A549 (cell line): Measurements from ENCODE around the gene ISCU. TPM values are rescaled to one million over a fixed set of nuclear protein-coding genes. Genes with fewer than 3 reads are reported as not detected.
A peak's percentile ranks its signal among the peaks of the same experiment; 100 is the strongest.

Experiments used
- ATAC-seq, 2 experiments: fragments of 200-7000 bp in 1 of 2; fragments of >200 bp in 1 of 2; cut with Nextera tagmentation in 1 of 2; cut with Tn5 transposase in 1 of 2; 3 replicates each; pipeline versions ENCODE4 v1.8.0 to v1.9.1; 2018 to 2020; ENCODE audit warnings: mild to moderate bottlenecking in 1 of 2, moderate library complexity in 1 of 2
- CTCF ChIA-PET: fragments of 300-600 bp; sonication (Branson Sonifier 250); formaldehyde crosslinking; extraction: SDS; loops from one replicate; lab custom pipeline; 2021; ENCODE audit warnings: antibody characterized with exemption, inconsistent platforms; lab: Yijun Ruan, JAX
- POLR2A ChIA-PET: fragments of 350-600 bp; formaldehyde crosslinking; extraction: SDS; loops from one replicate; lab custom pipeline; 2021; ENCODE audit warnings: antibody characterized with exemption, inconsistent platforms; lab: Yijun Ruan, JAX
- DNase-seq, 2 experiments: peaks; one replicate each; pipeline versions ENCODE4 v3.0.0 to v3.0.0-alpha.2; 2011 to 2016; ENCODE audit warnings: low read depth in 1 of 2, low spot score in 1 of 2
- FAIRE-seq: peaks from 2 replicates; lab custom pipeline; 2011; peaks lifted over from hg19 to GRCh38; lab: Jason Lieb, UNC
- H3K27ac ChIP-seq, 2 experiments: fragments of >200 bp; sonication (Bioruptor Twin); formaldehyde crosslinking; 3 replicates each; pipeline ENCODE4 v1.5.1; 2016 to 2017
- H3K4me1 ChIP-seq: fragments of >200 bp; sonication (Bioruptor Twin); formaldehyde crosslinking; 3 replicates; pipeline ENCODE4 v1.6.1; 2016
- H3K4me2 ChIP-seq: fragments of >200 bp; sonication (Bioruptor Twin); formaldehyde crosslinking; 3 replicates; pipeline ENCODE4 v1.6.1; 2016
- H3K4me3 ChIP-seq: fragments of >200 bp; sonication (Bioruptor Twin); formaldehyde crosslinking; 3 replicates; pipeline ENCODE4 v1.5.1; 2016
- H3K9me3 ChIP-seq: fragments of >200 bp; sonication (Bioruptor Twin); formaldehyde crosslinking; 3 replicates; pipeline ENCODE4 v1.6.1; 2016
- BHLHE40 ChIP-seq: IDR thresholded peaks from 2 replicates; pipeline ENCODE4 v1.6.1; 2012; ENCODE audit warnings: low read depth, low read length, inconsistent platforms
- CHD4 ChIP-seq: fragments of 200-600 bp; sonication (generic); IDR thresholded peaks from 2 replicates; pipeline ENCODE4 v1.6.1; 2016; ENCODE audit warnings: antibody characterized with exemption, mild to moderate bottlenecking, borderline replicate concordance
- E2F6 ChIP-seq: IDR thresholded peaks from 2 replicates; pipeline ENCODE4 v1.6.1; 2012; ENCODE audit warnings: low read depth, borderline replicate concordance
- EHF ChIP-seq: fragments of 250-450 bp; sonication (Bioruptor Pico); IDR thresholded peaks from 2 replicates; pipeline ENCODE4 v1.5.0; 2020; ENCODE audit warnings: mild to moderate bottlenecking
- ELK1 ChIP-seq: fragments of 150-350 bp; IDR thresholded peaks from 2 replicates; pipeline ENCODE4 v1.6.1; 2014; ENCODE audit warnings: low read depth, mild to moderate bottlenecking, low read length
- FOSL2 ChIP-seq, 2 experiments: fragments of 450-650 bp in 1 of 2; fragments of >200 bp in 1 of 2; sonication (Bioruptor Twin) in 1 of 2; formaldehyde crosslinking; IDR thresholded peaks; 2 replicates each; pipeline versions ENCODE4 v1.5.0 to v1.6.1; 2016 to 2020; ENCODE audit warnings: mild to moderate bottlenecking in 1 of 2, moderate library complexity in 1 of 2
- HDAC2 ChIP-seq: fragments of 200-600 bp; sonication (generic); IDR thresholded peaks from 2 replicates; pipeline ENCODE4 v1.6.1; 2016
- JUN ChIP-seq, 2 experiments: fragments of >200 bp; sonication (Bioruptor Twin); formaldehyde crosslinking; IDR thresholded peaks; 2 replicates in 1 of 2; 3 replicates in 1 of 2; pipeline ENCODE4 v1.6.1; 2016 to 2017
- MYC ChIP-seq: IDR thresholded peaks from 2 replicates; pipeline ENCODE4 v1.6.1; 2012; ENCODE audit warnings: mild to moderate bottlenecking, inconsistent platforms, low read length, improper control_type of control experiment, borderline replicate concordance
- NFE2L2 ChIP-seq: fragments of 150-350 bp; conservative IDR thresholded peaks from 2 replicates; pipeline ENCODE4 v1.6.1; 2014; ENCODE audit warnings: low read length
- PBX3 ChIP-seq: IDR thresholded peaks from 2 replicates; pipeline ENCODE4 v1.6.1; 2012
- RAD21 ChIP-seq, 2 experiments: fragments of >200 bp in 1 of 2; sonication (Bioruptor Twin) in 1 of 2; formaldehyde crosslinking in 1 of 2; IDR thresholded peaks in 1 of 2; conservative IDR thresholded peaks in 1 of 2; 2 replicates in 1 of 2; 3 replicates in 1 of 2; pipeline ENCODE4 v1.6.1; 2012 to 2018; ENCODE audit warnings: inconsistent platforms in 1 of 2
- RFX5 ChIP-seq: fragments of 450-650 bp; IDR thresholded peaks from 2 replicates; pipeline ENCODE4 v1.7.1; 2014; ENCODE audit warnings: antibody characterized with exemption, mild to moderate bottlenecking, moderate library complexity
- RNF2 ChIP-seq: fragments of 200-600 bp; sonication (generic); IDR thresholded peaks from 2 replicates; pipeline ENCODE4 v1.6.1; 2016; ENCODE audit warnings: low read depth, mild to moderate bottlenecking, antibody characterized with exemption, moderate library complexity, borderline replicate concordance
- TFCP2L1 ChIP-seq: fragments of 250-450 bp; sonication (Bioruptor Pico); IDR thresholded peaks from 2 replicates; pipeline ENCODE4 v1.5.0; 2021; ENCODE audit warnings: mild to moderate bottlenecking
- USF2 ChIP-seq: fragments of 450-650 bp; IDR thresholded peaks from 2 replicates; pipeline ENCODE4 v1.6.1; 2014; ENCODE audit warnings: antibody characterized with exemption
- ZNF302 ChIP-seq: fragments of 250-450 bp; sonication (Bioruptor Pico); IDR thresholded peaks from 2 replicates; pipeline ENCODE4 v1.9.0; 2021; ENCODE audit warnings: inconsistent platforms, mild to moderate bottlenecking, moderate library complexity
- WGBS: methylation state at CpG from one replicate; pipeline ENCODE4 v1.1.6; 2017; ENCODE audit errors: missing lambda C conversion rate; 5-methylcytosine and 5-hydroxymethylcytosine counted together
- polyA plus RNA-seq, 4 experiments: library from polyadenylated mRNA; depleted of rRNA in 3 of 4; stranded (reverse); fragments of >200 nt; fragmentation: RNase III in 1 of 4; extraction: RNeasy Plus Mini Kit Qiagen cat#74134 plus additional on column Dnase treatment in 1 of 4; gene quantifications; 2 replicates in 3 of 4; 3 replicates in 1 of 4; pipeline ENCODE4 v1.2.3, GENCODE V29; 2011 to 2017
- TF ChIP-seq, protein P1 (sequence below): IDR thresholded peaks from 2 replicates; pipeline ENCODE4 v1.6.1; 2012
- TF ChIP-seq, protein P2 (sequence below): fragments of >200 bp; sonication (Bioruptor Twin); formaldehyde crosslinking; IDR thresholded peaks from 3 replicates; pipeline ENCODE4 v1.5.1; 2016
- TF ChIP-seq, protein P3 (sequence below): fragments of 250-450 bp; sonication (Bioruptor Pico); IDR thresholded peaks from 2 replicates; pipeline ENCODE4 v1.5.0; 2021; ENCODE audit warnings: mild to moderate bottlenecking, moderate library complexity, borderline replicate concordance

ISCU gene
- polyA plus RNA-seq, 2 of the 4 experiments (the other 2 are of a cell fraction): 97.5 to 174 TPM

GRCh38 chr12:108610856-108611605, 48.6 kb downstream of the ISCU start (continued):
- TF ChIP-seq, protein P1, sequence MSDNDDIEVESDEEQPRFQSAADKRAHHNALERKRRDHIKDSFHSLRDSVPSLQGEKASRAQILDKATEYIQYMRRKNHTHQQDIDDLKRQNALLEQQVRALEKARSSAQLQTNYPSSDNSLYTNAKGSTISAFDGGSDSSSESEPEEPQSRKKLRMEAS: no peak
- TF ChIP-seq E2F6 (no peak), ZNF302 (CRISPR knock-in tag) (no peak)

GRCh38 chr12:108611884-108612415, 49.6 kb downstream of the ISCU start:
- TF ChIP-seq RFX5: no peak
- TF ChIP-seq RAD21 (conservative IDR thresholded peaks at IDR 0.05 in 1 of 2, IDR thresholded peaks at IDR 0.05 in 1 of 2): peak in 1 of 2 experiments; percentile 18; a peak in 1 of 5 replicates
- TF ChIP-seq, protein P1: 0 out of 2 replicates have a peak, but pooled peaks have one; percentile 21
- TF ChIP-seq, protein P2, sequence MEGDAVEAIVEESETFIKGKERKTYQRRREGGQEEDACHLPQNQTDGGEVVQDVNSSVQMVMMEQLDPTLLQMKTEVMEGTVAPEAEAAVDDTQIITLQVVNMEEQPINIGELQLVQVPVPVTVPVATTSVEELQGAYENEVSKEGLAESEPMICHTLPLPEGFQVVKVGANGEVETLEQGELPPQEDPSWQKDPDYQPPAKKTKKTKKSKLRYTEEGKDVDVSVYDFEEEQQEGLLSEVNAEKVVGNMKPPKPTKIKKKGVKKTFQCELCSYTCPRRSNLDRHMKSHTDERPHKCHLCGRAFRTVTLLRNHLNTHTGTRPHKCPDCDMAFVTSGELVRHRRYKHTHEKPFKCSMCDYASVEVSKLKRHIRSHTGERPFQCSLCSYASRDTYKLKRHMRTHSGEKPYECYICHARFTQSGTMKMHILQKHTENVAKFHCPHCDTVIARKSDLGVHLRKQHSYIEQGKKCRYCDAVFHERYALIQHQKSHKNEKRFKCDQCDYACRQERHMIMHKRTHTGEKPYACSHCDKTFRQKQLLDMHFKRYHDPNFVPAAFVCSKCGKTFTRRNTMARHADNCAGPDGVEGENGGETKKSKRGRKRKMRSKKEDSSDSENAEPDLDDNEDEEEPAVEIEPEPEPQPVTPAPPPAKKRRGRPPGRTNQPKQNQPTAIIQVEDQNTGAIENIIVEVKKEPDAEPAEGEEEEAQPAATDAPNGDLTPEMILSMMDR: peak; percentile 33
- TF ChIP-seq FOSL2 (IDR thresholded peaks at IDR 0.05): no peak
- TF ChIP-seq FOSL2 (CRISPR knock-in tag; IDR thresholded peaks at IDR 0.05): peak; percentile 78
- no peak overlapping the region for H3K4me3 ChIP-seq
- H3K4me2 ChIP-seq: 0 out of 3 replicates have a peak overlapping the region, but pooled peaks have one; percentile 2
- H3K4me1 ChIP-seq: peaks cover 19% of the 10 kb centered on the region
- peak; percentile 52 to 55 for DNase-seq
- ATAC-seq: peak; percentile 49 to 64; a peak in 5 of 6 replicates
- no peak for FAIRE-seq
- peak overlapping the region in 1 of 2 experiments; percentile 59; a peak in 1 of 6 replicates for H3K27ac ChIP-seq
- POLR2A ChIA-PET: no interaction called here
- H3K9me3 ChIP-seq: no peaks in the 10 kb centered on the region
- CTCF ChIA-PET: interaction anchor here (0.7 to 20.7 kb wide), 7 partner anchors 23 to 359 kb away, joined by 3 to 533 read pairs (median 3); partner anchors contain the start of genes ISCU and SART3
- WGBS: 56% methylated on average over 5 of the region's 5 CpGs

GRCh38 chr12:108612788-108613282, 50.4 kb downstream of the ISCU start:
- WGBS: 81% methylated on average over 8 of the region's 8 CpGs
- ATAC-seq: peak; percentile 19 to 35; a peak in 2 of 6 replicates
- Histone ChIP-seq H3K27ac (peak overlapping the region in 1 of 2 experiments; percentile 43; a peak in 2 of 6 replicates), H3K4me2 (no peak overlapping the region), H3K9me3 (no peaks in the 10 kb centered on the region), H3K4me1 (peaks cover 19% of the 10 kb centered on the region), H3K4me3 (no peak overlapping the region)
- TF ChIP-seq EHF (no peak), HDAC2 (no peak), USF2 (no peak), ELK1 (no peak), RNF2 (no peak), CHD4 (no peak), BHLHE40 (no peak), PBX3 (no peak), NFE2L2 (no peak), JUN (IDR thresholded peaks at IDR 0.05) (no peak), TFCP2L1 (CRISPR knock-in tag) (no peak), ZNF302 (CRISPR knock-in tag) (no peak), MYC (no peak)
- TF ChIP-seq, protein P1: no peak
- TF ChIP-seq, protein P3, sequence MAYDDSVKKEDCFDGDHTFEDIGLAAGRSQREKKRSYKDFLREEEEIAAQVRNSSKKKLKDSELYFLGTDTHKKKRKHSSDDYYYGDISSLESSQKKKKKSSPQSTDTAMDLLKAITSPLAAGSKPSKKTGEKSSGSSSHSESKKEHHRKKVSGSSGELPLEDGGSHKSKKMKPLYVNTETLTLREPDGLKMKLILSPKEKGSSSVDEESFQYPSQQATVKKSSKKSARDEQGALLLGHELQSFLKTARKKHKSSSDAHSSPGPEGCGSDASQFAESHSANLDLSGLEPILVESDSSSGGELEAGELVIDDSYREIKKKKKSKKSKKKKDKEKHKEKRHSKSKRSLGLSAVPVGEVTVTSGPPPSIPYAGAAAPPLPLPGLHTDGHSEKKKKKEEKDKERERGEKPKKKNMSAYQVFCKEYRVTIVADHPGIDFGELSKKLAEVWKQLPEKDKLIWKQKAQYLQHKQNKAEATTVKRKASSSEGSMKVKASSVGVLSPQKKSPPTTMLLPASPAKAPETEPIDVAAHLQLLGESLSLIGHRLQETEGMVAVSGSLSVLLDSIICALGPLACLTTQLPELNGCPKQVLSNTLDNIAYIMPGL: no peak
- FAIRE-seq: no peak
- DNase-seq: no peak
- CTCF ChIA-PET: interaction anchor here (0.6 to 20.7 kb wide), 11 partner anchors 31 to 694 kb away, joined by 3 to 533 read pairs (median 3); partner anchors contain the start of genes ALKBH2, ISCU and SART3
- POLR2A ChIA-PET: no interaction called here
